COLO668 (cell line): Measurements from ENCODE around the gene PPTC7.
"Not testable (repeated sequence)": the region's sequence is repeated elsewhere in the genome, so short reads cannot be mapped to it uniquely, and the experiment has no call there.

Experiments used
- DNase-seq: peaks from one replicate; lab custom pipeline; 2025; ENCODE audit not compliant: unreplicated experiment; lab: John Stamatoyannopoulos, UW

The PPTC7 gene

DNA sequence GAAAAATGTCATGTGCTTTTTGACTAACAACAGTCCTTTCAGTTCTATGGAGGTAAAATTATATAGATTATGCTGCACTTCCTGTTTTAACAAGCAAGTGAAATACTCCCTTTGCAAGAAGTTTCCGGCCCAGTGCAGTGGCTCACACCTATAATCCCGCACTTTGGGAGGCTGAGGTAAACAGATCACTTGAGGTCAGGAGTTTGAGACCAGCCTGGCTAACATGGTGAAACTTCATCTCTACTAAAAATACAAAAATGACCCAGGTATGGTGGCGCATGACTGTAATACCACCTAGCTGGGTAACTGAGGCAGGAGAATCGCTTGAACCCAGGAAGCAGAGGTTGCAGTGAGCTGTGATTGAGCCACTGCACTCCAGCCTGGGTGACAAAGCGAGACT lies 20.7 kb downstream of the PPTC7 start:
- not testable (repeated sequence) for DNase-seq

DNA sequence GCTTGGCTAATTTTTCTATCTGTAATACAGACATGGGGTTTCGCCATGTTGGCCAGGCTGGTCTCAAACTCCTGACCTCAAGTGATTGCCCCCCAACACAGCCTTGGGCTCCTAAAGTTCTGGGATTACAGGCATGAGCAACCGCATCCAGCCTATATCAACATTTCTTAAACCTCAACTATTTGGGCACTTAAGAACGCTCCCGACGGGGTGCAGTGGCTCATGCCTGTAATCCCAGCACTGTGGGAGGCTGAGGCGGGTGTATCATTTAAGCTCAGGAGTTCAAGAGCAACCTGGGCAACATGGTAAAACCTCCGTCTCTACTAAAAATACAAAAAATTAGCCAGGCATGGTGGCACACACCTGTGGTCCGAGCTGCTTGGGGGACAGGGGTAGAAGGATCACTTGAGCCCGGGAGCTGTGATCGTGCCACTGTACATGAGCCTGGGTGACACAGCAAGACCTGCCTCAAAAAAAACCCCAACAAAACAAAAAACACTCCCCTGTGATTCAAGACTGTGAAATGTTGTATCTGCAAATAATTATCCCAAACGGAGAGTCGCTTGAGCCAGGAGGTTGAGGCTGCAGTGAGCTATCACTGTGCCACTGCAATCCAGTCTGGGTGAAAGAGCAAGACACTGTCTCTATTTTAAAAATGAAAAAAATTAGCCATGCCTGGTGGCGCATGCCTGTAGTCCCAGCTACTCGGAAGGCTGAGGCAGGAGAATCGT lies 21.5 kb downstream of the PPTC7 start:
- DNase-seq: no peak

DNA sequence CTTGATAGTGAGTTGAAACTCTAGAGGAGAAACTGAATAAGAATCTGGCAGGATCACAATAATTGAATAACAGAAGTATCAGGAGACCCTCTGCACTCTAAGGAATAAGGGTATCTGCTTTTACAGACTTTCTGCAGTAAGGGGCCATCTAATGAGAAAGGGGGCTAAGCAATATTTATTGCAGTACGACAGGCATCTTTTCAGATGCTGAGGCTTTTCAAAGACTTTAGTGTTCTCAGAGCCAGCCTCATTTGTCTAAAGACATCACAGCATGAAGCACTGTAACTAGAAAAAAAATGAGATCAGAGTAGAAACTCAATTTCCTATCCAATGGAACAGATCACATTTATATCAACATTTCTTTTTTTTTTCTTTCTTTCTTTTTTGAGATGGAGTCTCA lies 22.2 kb downstream of the PPTC7 start:
- DNase-seq: no peak

DNA sequence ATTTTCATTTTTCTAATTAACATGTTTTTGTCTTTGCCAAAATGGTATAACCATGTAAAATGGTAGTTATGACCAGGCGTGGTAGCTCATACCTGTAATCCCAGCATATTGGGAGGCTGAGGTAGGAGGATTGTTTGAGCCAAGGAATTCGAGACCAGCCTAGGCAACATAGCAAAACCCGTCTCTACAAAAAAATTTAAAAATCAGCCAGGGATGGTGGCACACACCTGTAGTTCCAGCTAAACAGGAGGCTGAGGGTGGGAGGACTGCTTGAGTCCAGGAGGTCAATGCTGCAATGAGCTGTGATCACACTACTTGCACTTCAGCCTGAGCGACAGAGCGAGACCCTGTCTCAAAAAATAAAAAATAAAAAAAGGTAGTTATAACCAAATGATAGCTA lies 23.1 kb downstream of the PPTC7 start:
- DNase-seq: no peak

DNA sequence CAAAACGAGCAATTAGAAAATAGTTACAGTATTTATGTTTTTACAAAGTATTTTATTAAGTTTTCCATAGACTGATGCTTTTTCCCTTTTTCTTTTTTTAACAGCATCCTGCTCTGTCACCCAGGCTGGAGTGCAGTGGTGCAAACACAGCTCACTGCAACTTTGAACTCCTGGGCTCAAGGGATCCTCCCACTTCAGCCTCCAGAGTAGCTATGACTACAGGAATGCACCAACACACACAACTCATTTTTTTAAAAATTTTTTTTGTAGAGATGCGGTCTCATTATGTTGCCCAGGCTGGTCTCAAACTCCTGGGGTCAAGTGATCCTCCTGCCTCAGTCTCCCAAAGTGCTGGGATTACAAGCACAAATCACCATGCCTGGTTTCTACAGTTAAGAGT lies 24.2 kb downstream of the PPTC7 start:
- not testable (repeated sequence) for DNase-seq

DNA sequence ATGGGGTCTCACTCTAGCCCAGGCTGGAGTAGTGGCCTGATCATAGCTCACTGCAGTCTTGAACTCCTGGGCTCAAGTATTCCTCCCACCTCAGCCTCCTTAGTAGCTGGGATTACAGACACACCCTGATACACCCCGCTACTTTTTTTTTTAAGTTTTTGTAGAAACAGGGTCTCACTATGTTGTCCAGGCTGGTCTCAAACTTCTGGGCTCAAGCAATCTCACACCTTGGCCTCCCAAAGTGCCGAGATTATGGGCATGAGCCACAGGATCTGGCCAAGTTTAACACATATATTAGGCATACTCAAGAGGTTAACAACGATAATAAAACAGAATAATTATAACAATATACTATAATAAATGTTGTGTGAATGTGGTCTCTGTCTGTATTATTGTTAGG lies 25.8 kb downstream of the PPTC7 start:
- no peak for DNase-seq

DNA sequence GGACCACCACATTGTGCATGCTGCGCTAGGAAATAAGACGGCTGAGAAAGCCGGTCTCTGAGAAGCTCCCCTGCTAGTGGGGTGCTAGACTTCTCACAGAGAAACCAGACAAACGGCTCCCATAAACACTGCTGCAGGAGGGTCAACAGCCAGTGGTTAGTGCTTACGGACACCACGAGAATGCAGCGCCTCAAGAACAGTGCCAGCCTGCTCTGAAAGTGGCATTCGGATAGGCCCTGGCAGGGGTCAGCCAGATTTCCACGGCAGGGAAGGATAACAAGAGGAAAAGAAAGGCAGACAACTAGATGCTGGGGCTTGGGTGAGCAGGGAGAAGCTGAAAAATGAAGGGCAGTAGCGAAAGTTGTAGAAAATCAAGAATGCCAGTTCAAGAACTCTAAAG lies 26.4 kb downstream of the PPTC7 start:
- no peak for DNase-seq

DNA sequence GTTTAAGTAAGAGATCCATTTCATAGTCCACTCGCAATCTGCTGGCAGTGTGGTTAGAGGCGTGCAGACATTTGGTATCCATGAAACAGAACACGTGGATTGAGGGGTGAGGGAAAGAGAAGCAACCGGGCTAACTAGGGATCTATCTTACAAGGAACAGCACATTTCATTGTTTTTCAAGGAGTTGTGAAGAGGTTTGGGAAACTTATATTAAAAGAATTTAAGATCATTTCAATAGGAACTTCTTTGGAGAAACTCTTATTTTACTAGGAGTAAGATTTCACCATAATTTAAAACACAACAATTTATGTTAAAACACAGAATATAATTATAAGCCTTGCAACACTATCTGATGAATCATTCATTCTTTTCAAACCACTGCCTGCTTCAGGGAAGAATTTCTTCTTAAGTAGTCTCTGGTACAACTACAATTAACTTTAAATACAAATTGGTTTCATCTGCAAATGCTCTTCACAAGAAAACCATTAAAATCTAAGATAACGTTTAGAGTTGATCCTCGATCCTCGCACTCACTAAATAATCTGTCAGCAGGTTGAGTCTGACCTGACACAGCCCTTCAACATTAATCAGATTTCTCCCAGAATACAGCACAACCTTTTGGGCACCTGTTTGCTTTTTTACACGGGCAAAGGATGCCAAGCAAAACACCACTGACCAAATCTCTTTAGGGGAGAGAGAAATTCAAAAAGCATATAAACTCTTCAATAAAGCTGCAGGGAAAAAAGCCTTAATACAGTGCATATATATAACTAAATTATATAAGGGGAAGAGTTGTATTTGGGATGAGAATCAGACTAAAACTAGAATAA lies 27.3 kb downstream of the PPTC7 start:
- no peak for DNase-seq

DNA sequence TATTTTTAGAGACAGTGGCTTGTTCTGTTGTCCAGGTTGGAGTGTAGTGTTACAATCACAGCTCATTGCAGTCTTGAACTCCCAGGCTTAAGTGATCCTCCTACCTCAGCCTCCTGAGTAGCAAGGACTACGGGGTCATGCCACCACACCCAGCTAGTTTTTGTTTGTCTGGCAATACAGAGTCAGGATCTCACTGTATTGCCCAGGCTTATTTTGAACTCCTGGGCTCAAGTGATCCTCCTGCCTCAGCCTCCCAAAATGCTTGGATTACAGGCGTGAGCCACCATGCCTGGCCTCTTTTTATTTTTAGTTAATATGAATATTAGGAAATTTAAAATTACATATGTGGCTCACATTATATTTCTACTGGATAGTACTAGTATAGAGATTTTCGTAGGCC lies 28.9 kb downstream of the PPTC7 start:
- no peak for DNase-seq

DNA sequence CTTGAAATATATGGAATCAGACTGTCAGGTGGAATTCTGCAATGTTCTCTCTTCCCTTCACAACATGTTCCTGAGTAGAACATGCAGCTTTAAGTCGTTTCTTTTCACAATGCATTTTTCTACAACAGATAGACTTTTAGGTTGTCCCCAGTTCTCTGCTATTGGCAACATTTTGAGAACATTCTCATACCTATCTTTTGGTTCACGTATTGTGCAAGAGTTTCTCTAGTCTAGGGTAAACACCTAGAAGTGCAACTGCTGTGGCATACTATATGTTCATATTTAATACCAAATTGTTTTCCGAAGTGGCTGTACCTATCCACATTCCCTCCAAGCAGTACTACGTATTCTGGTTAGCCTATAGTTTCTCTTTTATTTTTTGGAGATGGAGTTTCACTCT lies 32.1 kb downstream of the PPTC7 start:
- no peak for DNase-seq

DNA sequence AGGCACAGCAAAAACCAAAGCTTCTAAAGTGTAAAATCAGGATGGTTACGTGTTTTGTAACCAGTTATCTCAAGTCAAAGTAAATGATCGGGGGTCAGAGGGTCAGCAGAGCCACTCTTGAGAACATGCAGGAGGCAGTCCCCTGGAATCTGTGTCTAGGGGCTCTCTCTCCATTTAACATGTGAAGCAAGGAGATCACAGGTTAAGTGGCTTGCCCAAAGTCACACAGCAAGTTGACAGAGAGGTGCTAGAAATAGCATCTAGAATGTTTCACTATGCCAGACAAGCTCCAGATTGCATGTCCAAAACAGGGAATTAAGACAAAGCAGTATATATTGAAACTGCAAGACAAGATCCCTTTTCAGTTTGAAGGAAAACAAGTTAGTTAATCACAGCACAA lies 33.4 kb downstream of the PPTC7 start:
- DNase-seq: no peak

DNA sequence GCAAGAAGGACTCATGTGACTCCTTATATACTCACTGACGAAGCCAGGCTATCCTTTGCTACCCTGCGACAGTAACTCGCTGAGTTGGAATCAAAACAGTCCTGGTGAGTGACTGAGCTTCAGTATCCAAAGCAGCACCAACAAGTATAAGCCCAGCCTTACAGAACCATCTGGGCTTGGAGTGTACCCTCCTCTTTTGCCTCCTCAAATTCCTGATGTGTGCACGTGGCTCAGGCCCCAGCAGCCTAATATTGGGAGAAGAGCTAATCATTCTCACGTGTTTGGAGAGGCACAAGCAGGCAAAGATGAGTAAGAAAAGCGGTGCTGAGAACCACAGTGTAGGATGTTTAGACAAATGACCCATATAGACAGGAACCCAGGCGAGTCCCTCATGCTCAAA lies 34.4 kb downstream of the PPTC7 start:
- no peak for DNase-seq

DNA sequence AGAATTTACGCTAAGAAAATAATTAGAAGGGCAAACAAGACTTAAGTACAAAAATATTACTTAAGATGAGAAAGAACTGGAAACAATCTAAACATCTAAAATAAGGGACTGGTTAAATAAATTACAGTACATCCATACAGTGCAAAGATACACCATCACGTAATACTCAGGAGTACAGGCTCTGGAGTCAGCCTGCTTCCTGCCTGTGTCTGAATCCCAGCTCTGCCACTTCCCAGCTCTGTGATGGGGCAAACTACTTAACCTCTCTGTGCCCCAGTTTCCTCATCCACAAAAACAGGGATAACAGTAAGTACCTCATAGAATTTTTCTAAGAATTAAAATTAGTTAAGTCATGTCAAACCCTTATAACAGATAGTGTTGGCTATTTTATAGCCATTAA lies 36.0 kb downstream of the PPTC7 start:
- DNase-seq: no peak

DNA sequence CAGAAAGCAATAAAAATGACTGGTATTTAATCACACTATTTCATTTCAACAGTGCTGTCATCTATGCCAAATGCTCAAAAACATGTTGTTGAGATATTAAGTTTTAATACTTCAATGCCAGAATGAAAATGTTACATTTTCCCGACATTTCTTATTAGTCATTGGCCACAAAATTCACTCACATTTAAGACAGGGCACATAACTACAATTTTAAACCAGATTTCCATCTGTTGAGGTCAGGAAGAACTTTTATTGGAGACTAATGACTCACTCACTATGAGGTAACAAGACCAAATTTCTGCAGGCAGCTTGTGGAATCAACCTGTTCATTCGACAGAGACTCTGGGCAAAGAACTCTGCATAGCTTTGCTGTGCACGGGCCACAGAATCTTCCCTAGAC lies 36.8 kb downstream of the PPTC7 start:
- no peak for DNase-seq

DNA sequence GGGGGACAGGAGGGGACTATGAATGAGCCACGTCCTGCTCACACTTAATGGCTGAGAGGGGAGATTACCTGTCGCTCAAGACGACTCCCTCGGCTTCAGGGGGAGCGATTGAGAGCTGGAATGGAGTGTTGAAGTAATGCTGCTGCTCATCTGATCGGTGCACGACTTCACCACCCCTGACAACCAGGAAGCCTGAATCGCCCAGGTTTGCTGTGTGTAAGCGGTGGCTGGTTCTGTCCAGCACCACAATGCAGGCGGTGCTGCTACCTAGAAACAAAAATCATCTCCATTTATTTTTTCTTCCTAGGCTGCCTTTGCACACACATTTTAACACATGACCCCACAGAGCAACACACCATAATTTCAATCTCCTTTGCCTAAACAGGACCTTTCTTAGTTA lies 37.3 kb downstream of the PPTC7 start:
- DNase-seq: no peak

DNA sequence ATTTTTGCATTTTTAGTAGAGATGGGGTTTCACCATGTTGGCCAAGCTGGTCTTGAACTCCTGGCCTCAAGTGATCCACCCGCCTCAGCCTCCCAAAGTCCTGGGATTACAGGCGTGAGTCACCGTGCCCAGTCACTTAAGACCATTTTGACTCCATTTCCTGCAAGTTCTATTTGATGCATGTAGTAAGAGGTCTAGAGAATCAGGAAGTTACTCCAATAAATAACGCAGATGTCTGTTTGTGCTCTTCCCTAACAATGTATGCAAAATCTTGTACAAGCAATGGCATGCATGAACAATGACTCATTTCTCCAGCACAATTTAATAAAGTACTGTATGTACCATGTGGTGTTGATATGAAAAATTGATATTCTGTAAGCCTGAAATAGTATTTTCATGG lies 37.9 kb downstream of the PPTC7 start:
- not testable (repeated sequence) for DNase-seq

DNA sequence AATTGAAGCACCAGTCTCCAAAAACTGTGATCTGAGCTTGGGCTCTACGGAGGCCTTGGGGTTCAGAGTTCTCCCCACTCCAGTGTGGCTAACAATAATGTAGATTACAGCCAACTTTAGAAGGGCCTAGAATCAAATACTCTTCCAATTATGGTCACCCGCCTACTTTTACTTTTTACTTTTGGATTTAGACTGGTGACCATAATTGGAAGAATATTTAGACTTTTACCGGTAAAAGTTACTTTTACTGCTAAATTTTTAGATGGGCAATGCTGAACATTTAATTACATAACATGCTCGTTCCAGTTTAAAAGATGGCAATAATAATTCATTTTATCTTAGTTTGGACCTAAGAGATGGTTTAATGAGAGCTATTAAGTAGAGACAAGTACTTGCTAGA lies 39.2 kb downstream of the PPTC7 start:
- no peak for DNase-seq

DNA sequence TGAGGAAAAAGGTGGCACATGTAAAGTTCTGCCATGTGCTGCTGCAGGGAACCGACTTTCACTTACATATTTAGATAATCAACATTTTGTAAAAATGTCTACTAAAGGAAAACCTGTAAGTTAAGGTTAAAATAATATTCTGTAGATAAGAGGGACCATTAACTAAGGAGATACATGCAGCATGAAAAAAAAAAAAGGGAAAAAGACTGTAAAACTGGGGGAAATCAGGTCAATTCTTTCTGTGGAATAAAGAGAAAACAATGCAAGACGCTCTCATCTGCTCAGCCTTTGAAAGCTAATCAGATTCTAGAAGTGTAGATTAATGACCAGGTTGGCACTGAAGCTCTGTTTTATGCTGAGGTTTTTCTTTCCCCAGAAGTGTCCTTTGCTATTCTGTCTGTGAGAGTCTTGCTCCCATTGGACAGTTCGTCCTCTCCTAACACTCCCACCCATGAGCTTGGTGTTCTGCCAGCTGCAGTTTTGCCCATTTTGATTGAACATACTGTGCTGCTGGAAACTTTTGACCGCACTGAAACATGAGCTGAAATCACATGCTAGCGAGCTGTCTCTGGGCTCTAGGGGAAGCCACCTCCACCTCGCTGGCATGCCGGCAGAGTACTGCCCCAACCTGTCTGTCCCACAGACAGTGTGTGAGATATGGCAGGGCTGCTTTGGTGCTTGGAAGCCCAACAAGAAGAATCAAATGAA lies 39.7 kb downstream of the PPTC7 start:
- no peak for DNase-seq

DNA sequence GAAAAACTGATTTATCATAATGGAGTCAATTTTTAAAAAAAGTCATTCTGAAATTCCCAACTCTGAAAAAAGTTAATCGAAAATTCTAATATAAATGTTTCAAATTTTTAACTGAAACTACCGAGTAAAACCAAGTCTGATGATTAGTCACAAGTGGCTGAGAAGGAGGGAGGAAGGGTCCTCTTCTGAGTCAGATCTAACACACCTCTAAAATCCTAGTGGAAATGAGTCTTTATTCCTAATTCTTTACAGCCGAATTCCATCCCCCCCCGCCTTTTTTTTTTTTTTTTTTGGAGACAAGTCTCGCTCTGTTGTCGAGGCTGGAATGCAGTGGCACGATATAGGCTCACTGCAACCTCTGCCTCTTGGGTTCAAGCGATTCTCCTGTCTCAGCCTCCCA lies 43.1 kb downstream of the PPTC7 start:
- no peak for DNase-seq

DNA sequence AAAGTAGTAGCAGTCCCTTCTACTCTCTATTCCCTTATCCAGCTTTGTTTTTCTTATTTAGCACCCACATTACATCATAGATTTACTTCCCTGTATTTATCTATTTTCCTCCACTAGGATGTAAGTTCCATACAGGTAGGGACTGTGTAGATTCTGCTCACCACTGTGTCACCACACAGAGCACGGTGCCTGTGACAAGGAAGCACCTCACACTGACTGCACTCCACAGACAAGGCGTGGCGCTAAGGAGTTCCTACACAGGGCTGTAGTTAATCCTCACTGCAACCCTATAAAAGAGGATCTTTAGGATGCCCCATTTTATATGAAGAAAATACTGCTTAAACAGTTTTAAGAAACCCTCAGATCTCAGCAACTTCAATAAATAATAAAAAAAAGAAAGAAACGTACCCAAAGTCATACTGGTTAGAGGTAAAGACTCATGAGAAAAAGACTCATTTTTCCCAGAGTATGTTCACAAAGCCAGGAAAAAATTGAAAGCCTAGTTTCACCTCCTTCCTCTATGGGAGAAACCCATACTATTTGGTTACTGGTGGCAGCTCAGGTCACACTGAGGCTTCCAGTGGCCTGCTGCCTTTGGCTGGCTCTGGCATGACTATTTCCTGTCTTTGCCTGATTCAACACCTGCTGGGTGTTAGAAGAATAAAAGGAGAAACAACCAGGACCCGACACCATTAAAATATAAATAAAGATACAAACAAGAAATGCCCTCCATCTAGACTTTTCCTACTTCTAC lies 44.1 kb downstream of the PPTC7 start:
- no peak for DNase-seq
